HL-60 (cell line): ENCODE measurements around the gene MOB2.

Experiments
- DNase-seq, 2 experiments: peaks; one replicate each; pipeline ENCODE4 v3.0.0-alpha.2; 2010 to 2020; ENCODE audit warnings: low read depth in 1 of 2, low spot score in 1 of 2
- H3K27ac ChIP-seq: fragments of 250-450 bp; sonication (Bioruptor Pico); replicated peaks from 2 replicates; pipeline ENCODE4 v1.5.1; 2020; ENCODE audit warnings: mild to moderate bottlenecking, moderate library complexity
- H3K27me3 ChIP-seq: fragments of 250-450 bp; sonication (Bioruptor Pico); 2 replicates; pipeline ENCODE4 v1.5.1; 2021; ENCODE audit warnings: mild to moderate bottlenecking, moderate library complexity; ENCODE audit not compliant: insufficient read depth, poor library complexity, severe bottlenecking
- H3K4me3 ChIP-seq: replicated peaks from 2 replicates; pipeline ENCODE4 v1.5.1; 2011; ENCODE audit warnings: mild to moderate bottlenecking, control low read depth, low read length; ENCODE audit not compliant: insufficient read depth
- GABPA ChIP-seq: IDR thresholded peaks from 2 replicates; pipeline ENCODE4 v1.6.1; 2012; ENCODE audit warnings: low read depth
- POLR2AphosphoS5 ChIP-seq: IDR thresholded peaks from 2 replicates; pipeline ENCODE4 v1.6.1; 2012; ENCODE audit warnings: low read depth
- SPI1 ChIP-seq: IDR thresholded peaks from 2 replicates; pipeline ENCODE4 v1.6.1; 2012; ENCODE audit warnings: low read depth, mild to moderate bottlenecking, borderline replicate concordance
- TF ChIP-seq, protein P1 (sequence below): IDR thresholded peaks from one replicate; pipeline ENCODE4 v1.5.1; 2011; ENCODE audit warnings: low read length, control low read depth, inconsistent platforms; ENCODE audit not compliant: insufficient read depth
- TF ChIP-seq, protein P2 (sequence below): IDR thresholded peaks from 2 replicates; pipeline ENCODE4 v1.6.1; 2012; ENCODE audit warnings: low read depth; ENCODE audit not compliant: insufficient replicate concordance

The MOB2 gene

DNA sequence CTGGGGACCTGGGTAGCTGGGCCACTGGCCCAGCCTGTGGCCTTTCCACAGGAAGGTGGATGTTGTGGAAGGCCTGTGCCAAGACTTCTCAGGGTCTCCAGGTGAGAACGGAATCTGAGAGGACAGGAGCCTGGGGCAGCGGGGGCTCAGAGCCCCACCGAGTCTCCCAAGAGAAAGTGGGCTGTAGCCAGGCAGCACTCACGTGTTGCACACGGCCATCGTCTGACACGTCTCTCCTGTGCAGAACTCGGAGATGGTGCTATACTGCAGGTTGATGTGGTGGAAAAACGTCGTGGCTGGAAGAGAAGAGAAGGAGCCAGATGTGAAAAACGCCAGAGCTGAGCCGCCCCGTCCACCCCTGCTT is 6.4 kb downstream of the MOB2 start:
- no peak overlapping the region for H3K4me3 ChIP-seq
- DNase-seq, result no peak
- H3K27me3 ChIP-seq, result no peaks in the 10 kb centered on the region
- H3K27ac ChIP-seq, result no peak overlapping the region
- TF ChIP-seq, protein P1, sequence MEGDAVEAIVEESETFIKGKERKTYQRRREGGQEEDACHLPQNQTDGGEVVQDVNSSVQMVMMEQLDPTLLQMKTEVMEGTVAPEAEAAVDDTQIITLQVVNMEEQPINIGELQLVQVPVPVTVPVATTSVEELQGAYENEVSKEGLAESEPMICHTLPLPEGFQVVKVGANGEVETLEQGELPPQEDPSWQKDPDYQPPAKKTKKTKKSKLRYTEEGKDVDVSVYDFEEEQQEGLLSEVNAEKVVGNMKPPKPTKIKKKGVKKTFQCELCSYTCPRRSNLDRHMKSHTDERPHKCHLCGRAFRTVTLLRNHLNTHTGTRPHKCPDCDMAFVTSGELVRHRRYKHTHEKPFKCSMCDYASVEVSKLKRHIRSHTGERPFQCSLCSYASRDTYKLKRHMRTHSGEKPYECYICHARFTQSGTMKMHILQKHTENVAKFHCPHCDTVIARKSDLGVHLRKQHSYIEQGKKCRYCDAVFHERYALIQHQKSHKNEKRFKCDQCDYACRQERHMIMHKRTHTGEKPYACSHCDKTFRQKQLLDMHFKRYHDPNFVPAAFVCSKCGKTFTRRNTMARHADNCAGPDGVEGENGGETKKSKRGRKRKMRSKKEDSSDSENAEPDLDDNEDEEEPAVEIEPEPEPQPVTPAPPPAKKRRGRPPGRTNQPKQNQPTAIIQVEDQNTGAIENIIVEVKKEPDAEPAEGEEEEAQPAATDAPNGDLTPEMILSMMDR, result no peak

DNA sequence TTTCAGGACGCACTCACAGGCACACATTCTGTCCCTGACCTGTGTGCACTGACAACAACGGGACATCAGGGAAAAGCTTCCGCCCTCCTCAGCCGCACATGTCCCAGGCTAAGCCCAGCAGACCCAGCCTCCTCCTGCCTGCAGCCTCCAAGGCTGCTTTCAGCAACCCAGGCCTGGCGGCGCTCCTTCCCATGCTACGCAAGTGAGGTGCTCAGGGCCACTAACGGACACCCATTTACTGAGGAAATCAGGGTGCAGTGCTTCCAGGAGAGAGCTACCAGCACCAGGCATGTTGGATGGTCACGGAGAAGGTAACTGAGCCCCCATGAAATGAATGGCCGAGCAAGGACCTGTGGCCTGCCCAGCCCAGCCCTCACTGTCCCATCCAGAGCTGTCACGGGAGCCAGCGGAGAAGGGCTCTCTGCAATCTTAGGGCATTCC is 6.9 kb downstream of the MOB2 start:
- TF ChIP-seq, protein P2, sequence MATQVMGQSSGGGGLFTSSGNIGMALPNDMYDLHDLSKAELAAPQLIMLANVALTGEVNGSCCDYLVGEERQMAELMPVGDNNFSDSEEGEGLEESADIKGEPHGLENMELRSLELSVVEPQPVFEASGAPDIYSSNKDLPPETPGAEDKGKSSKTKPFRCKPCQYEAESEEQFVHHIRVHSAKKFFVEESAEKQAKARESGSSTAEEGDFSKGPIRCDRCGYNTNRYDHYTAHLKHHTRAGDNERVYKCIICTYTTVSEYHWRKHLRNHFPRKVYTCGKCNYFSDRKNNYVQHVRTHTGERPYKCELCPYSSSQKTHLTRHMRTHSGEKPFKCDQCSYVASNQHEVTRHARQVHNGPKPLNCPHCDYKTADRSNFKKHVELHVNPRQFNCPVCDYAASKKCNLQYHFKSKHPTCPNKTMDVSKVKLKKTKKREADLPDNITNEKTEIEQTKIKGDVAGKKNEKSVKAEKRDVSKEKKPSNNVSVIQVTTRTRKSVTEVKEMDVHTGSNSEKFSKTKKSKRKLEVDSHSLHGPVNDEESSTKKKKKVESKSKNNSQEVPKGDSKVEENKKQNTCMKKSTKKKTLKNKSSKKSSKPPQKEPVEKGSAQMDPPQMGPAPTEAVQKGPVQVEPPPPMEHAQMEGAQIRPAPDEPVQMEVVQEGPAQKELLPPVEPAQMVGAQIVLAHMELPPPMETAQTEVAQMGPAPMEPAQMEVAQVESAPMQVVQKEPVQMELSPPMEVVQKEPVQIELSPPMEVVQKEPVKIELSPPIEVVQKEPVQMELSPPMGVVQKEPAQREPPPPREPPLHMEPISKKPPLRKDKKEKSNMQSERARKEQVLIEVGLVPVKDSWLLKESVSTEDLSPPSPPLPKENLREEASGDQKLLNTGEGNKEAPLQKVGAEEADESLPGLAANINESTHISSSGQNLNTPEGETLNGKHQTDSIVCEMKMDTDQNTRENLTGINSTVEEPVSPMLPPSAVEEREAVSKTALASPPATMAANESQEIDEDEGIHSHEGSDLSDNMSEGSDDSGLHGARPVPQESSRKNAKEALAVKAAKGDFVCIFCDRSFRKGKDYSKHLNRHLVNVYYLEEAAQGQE, result no peak
- TF ChIP-seq GABPA (no peak), SPI1 (no peak)
- no peak overlapping the region for H3K27ac ChIP-seq
- H3K27me3 ChIP-seq, result no peaks in the 10 kb centered on the region
- no peak for DNase-seq
- H3K4me3 ChIP-seq, result no peak overlapping the region

DNA sequence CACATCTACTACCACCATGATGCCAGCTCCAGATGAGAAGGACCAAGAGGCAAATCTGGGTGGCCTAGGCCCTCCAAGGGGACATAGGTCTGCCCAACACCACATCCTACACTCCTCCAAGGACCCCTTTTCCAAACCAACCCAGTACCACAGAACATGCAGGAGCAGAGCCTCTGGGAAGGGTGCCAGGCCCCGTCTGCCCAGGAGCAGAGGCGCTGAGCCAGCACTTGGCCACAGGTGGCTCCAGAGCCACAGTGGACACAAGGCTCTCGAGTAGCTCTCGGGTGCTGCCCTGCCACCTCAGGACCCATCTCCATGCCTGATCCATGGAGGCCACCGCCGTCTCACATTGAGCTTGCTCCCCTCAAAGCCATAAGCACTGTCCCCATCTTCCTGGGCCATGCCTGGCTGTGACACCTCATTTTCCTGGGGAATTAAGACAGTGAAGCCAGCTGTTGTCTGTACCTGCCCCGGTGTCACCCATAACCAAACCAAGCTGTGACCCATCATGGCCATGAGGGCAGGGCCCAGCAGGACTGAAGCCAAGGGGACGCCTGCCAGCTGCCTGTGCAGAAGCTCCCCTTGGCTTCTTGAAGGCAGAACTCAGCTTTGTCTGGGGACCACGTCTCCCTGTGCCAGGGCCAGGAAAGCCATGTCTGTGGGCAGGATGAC is 7.4 kb downstream of the MOB2 start:
- no peak overlapping the region for H3K27ac ChIP-seq
- no peak overlapping the region for H3K4me3 ChIP-seq
- no peaks in the 10 kb centered on the region for H3K27me3 ChIP-seq
- DNase-seq, result no peak
- no peak for TF ChIP-seq SPI1
- TF ChIP-seq, protein P1, result no peak
- TF ChIP-seq POLR2AphosphoS5, result no peak
- no peak for TF ChIP-seq GABPA
- TF ChIP-seq, protein P2, result no peak

DNA sequence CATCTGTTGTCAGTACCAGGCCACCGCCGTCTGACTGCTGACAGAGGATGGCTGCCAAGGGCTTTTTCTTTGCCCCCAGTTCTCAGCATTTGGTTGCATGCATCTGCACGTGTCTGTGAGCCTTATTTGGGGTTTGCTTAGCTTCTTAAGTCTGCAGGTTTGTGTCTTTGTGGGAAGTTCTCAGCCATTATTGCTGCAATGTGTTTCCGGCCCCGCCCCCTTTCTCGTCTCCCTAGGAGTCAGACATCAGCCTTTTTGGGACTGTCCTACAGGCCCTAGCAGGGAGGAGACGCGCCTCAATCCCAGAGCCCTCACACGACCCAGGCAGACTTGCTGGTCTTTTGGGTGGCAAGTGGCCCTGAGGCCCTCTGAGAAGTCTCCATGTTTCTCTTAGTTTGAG is 8.0 kb downstream of the MOB2 start:
- no peaks in the 10 kb centered on the region for H3K27me3 ChIP-seq
- peak; percentile 30 to 90 for DNase-seq
- no peak overlapping the region for H3K27ac ChIP-seq
- H3K4me3 ChIP-seq, result no peak overlapping the region
- TF ChIP-seq, protein P2, result no peak
- TF ChIP-seq SPI1 (no peak), GABPA (no peak), POLR2AphosphoS5 (no peak)
- TF ChIP-seq, protein P1, result no peak
